Esophagus muscularis mucosa (tissue), 4 donors: ENCODE measurements around the gene SCUBE2.

ENCODE experiments used
- EP300 ChIP-seq: sonication (generic); formaldehyde crosslinking; IDR thresholded peaks from one replicate; pipeline ENCODE4 v1.6.1; 2017; ENCODE audit warnings: antibody characterized with exemption
- POLR2A ChIP-seq: fragments of 450-650 bp; IDR thresholded peaks from one replicate; pipeline ENCODE4 v1.6.1; 2017; ENCODE audit warnings: antibody characterized with exemption, moderate library complexity, mild to moderate bottlenecking, low read depth
- POLR2AphosphoS5 ChIP-seq, 2 donors: sonication (generic); formaldehyde crosslinking; IDR thresholded peaks; one replicate each; pipeline ENCODE4 v1.6.1; 2017; ENCODE audit warnings: antibody characterized with exemption in 2 of 2
- TF ChIP-seq, protein P1 (sequence below), 3 experiments: fragments of 200-600 bp in 2 of 3; fragments of 450-650 bp in 1 of 3; sonication (generic) in 2 of 3; IDR thresholded peaks; one replicate each; pipeline ENCODE4 v1.5.1; 2017 to 2019; ENCODE audit warnings: antibody characterized with exemption in 3 of 3, mild to moderate bottlenecking in 2 of 3, moderate library complexity in 1 of 3

DNA sequence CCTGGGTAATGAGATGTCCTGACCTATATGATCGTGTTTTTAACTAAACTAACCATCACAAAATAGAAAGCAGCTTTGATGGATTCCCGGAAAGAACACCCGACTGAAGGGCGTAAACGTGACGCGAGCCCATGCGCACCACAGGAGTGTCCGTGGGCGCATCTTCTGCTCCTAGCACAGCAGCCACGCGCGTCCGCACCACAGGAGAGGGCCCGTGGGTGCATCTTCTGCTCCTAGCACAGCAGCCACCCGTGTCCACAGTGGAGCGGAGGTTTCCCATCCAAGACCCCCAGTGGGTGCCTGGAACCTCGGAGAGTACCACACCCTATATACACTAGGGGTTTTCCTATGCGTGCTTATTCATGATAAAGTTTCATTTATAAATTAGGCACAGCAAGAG lies 51.5 kb downstream of the SCUBE2 start:
- TF ChIP-seq, protein P1, sequence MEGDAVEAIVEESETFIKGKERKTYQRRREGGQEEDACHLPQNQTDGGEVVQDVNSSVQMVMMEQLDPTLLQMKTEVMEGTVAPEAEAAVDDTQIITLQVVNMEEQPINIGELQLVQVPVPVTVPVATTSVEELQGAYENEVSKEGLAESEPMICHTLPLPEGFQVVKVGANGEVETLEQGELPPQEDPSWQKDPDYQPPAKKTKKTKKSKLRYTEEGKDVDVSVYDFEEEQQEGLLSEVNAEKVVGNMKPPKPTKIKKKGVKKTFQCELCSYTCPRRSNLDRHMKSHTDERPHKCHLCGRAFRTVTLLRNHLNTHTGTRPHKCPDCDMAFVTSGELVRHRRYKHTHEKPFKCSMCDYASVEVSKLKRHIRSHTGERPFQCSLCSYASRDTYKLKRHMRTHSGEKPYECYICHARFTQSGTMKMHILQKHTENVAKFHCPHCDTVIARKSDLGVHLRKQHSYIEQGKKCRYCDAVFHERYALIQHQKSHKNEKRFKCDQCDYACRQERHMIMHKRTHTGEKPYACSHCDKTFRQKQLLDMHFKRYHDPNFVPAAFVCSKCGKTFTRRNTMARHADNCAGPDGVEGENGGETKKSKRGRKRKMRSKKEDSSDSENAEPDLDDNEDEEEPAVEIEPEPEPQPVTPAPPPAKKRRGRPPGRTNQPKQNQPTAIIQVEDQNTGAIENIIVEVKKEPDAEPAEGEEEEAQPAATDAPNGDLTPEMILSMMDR (IDR thresholded peaks at IDR 0.05) = no peak
- TF ChIP-seq POLR2AphosphoS5 (IDR thresholded peaks at IDR 0.05) (no peak), EP300 (no peak), POLR2A (no peak)
